SK-N-SH (cell line): Measurements from ENCODE around the gene POLD2. TPM values are rescaled to one million over a fixed set of nuclear protein-coding genes. Genes with fewer than 3 reads are reported as not detected.

Experiments
- CTCF ChIA-PET: fragments of 300-600, 350-600 bp; formaldehyde crosslinking; extraction: SDS; loops from one replicate; lab custom pipeline; 2021; lab: Yijun Ruan, JAX
- POLR2A ChIA-PET: fragments of 350-600 bp; sonication (Branson Sonifier 250); formaldehyde crosslinking; extraction: SDS; loops from one replicate; lab custom pipeline; 2020; ENCODE audit warnings: antibody characterized with exemption, inconsistent platforms; lab: Yijun Ruan, JAX
- DNase-seq: peaks from one replicate; pipeline ENCODE4 v3.0.0; 2012
- H2AFZ ChIP-seq: fragments of 200-600 bp; sonication (generic); 2 replicates; pipeline ENCODE4 v1.8.1; 2016; ENCODE audit warnings: antibody characterized with exemption, mild to moderate bottlenecking, low read depth
- H3F3A ChIP-seq: fragments of 200-600 bp; sonication (generic); replicated peaks from 2 replicates; pipeline ENCODE3; 2016; ENCODE audit warnings: antibody characterized with exemption, mild to moderate bottlenecking; ENCODE audit not compliant: insufficient read depth
- H3K27ac ChIP-seq, 2 experiments: fragments of 200-500 bp in 1 of 2; fragments of 200-600 bp in 1 of 2; sonication (Bioruptor generic) in 1 of 2; sonication (generic), shearing (Covaris generic) in 1 of 2; 2 replicates each; pipeline versions ENCODE4 v1.5.1 to v1.6.1; 2014 to 2016; ENCODE audit warnings: low read depth in 2 of 2, inconsistent platforms in 1 of 2, low read length in 1 of 2, mild to moderate bottlenecking in 1 of 2, mixed read lengths in 1 of 2
- H3K27me3 ChIP-seq: fragments of 200-600 bp; sonication (generic), shearing (Covaris generic); 2 replicates; pipeline ENCODE4 v1.6.1; 2016; ENCODE audit warnings: mixed run types; ENCODE audit not compliant: insufficient read depth
- H3K36me3 ChIP-seq, 2 experiments: fragments of 200-500 bp in 1 of 2; fragments of 200-600 bp in 1 of 2; sonication (Bioruptor generic) in 1 of 2; sonication (generic) in 1 of 2; replicated peaks in 1 of 2; 2 replicates each; pipeline versions ENCODE3 to v1.5.1; 2014 to 2016; ENCODE audit warnings: low read length in 1 of 2, mild to moderate bottlenecking in 1 of 2; ENCODE audit not compliant: insufficient read depth in 2 of 2, control insufficient read depth in 1 of 2
- H3K4me1 ChIP-seq, 2 experiments: fragments of 200-500 bp in 1 of 2; fragments of 200-600 bp in 1 of 2; sonication (Bioruptor generic) in 1 of 2; sonication (generic), shearing (Covaris generic) in 1 of 2; 2 replicates each; pipeline versions ENCODE4 v1.5.1 to v1.6.1; 2014 to 2016; ENCODE audit warnings: low read depth in 1 of 2, low read length in 1 of 2, mixed run types in 1 of 2; ENCODE audit not compliant: insufficient read depth in 2 of 2, control insufficient read depth in 1 of 2
- H3K4me2 ChIP-seq: fragments of 200-600 bp; sonication (generic), shearing (Covaris generic); 2 replicates; pipeline ENCODE4 v1.6.1; 2017; ENCODE audit warnings: mixed run types
- H3K4me3 ChIP-seq, 2 experiments: fragments of 200-500 bp in 1 of 2; fragments of 200-600 bp in 1 of 2; sonication (Bioruptor generic) in 1 of 2; sonication (generic), shearing (Covaris generic) in 1 of 2; 2 replicates each; pipeline versions ENCODE4 v1.5.1 to v1.8.1; 2014 to 2016; ENCODE audit warnings: low read depth in 2 of 2, inconsistent platforms in 1 of 2, low read length in 1 of 2, mild to moderate bottlenecking in 1 of 2, mixed read lengths in 1 of 2, moderate library complexity in 1 of 2
- H3K79me2 ChIP-seq: fragments of 200-600 bp; sonication (generic); 2 replicates; pipeline ENCODE4 v1.8.1; 2017; ENCODE audit warnings: mild to moderate bottlenecking; ENCODE audit not compliant: insufficient read depth
- H3K9ac ChIP-seq: fragments of 200-600 bp; sonication (generic); 2 replicates; pipeline ENCODE4 v1.6.1; 2017; ENCODE audit warnings: mixed run types
- H3K9me2 ChIP-seq: fragments of 200-600 bp; sonication (generic); 2 replicates; pipeline ENCODE4 v1.6.1; 2017; ENCODE audit warnings: mixed run types
- H3K9me3 ChIP-seq: fragments of 200-600 bp; sonication (generic); 2 replicates; pipeline ENCODE4 v1.6.1; 2017; ENCODE audit warnings: mixed run types, mild to moderate bottlenecking, moderate library complexity
- H4K20me1 ChIP-seq: fragments of 200-600 bp; sonication (generic); 2 replicates; pipeline ENCODE4 v1.6.1; 2017; ENCODE audit warnings: mild to moderate bottlenecking, mixed run types; ENCODE audit not compliant: insufficient read depth
- CHD2 ChIP-seq: fragments of 150-350 bp; IDR thresholded peaks from 2 replicates; pipeline ENCODE4 v1.6.1; 2018; ENCODE audit warnings: low read length; ENCODE audit not compliant: partially characterized antibody
- EZH2phosphoT487 ChIP-seq: fragments of 200-600 bp; sonication (generic); IDR thresholded peaks from 2 replicates; pipeline ENCODE4 v1.6.1; 2017; ENCODE audit warnings: low read depth, mixed run types, mild to moderate bottlenecking, antibody characterized with exemption, moderate library complexity, borderline replicate concordance
- FOXJ3 ChIP-seq: sonication (generic); formaldehyde crosslinking; IDR thresholded peaks from 2 replicates; pipeline ENCODE4 v1.5.1; 2020; ENCODE audit warnings: mild to moderate bottlenecking, missing genetic modification reagents
- GATA2 ChIP-seq: sonication (generic); formaldehyde crosslinking; IDR thresholded peaks from 2 replicates; pipeline ENCODE4 v1.5.0; 2020; ENCODE audit warnings: mild to moderate bottlenecking, missing genetic modification reagents
- MXI1 ChIP-seq: IDR thresholded peaks from 2 replicates; pipeline ENCODE4 v1.6.1; 2012; ENCODE audit warnings: mild to moderate bottlenecking, low read depth, low read length, improper control_type of control experiment
- NFIC ChIP-seq: IDR thresholded peaks from 2 replicates; pipeline ENCODE4 v1.4.0; 2012; ENCODE audit warnings: borderline replicate concordance
- POLR2AphosphoS5 ChIP-seq: IDR thresholded peaks from 2 replicates; pipeline ENCODE4 v1.6.1; 2012; ENCODE audit warnings: low read depth, low read length
- RFX5 ChIP-seq: IDR thresholded peaks from 2 replicates; pipeline ENCODE4 v1.6.1; 2012; ENCODE audit warnings: mild to moderate bottlenecking, improper control_type of control experiment, low read length
- WGBS: methylation state at CpG from one replicate; pipeline ENCODE4 v1.1.6; 2017; ENCODE audit warnings: low lambda C conversion rate; 5-methylcytosine and 5-hydroxymethylcytosine counted together
- polyA plus RNA-seq, 3 experiments: library from polyadenylated mRNA; depleted of rRNA; stranded (reverse); fragments of >200 nt; gene quantifications; 2 replicates each; pipeline ENCODE4 v1.2.3, GENCODE V29; 2012
- TF ChIP-seq, protein P1 (sequence below): IDR thresholded peaks from 2 replicates; pipeline ENCODE4; 2012
- TF ChIP-seq, protein P2 (sequence below): IDR thresholded peaks from 2 replicates; pipeline ENCODE4 v1.6.1; 2012; ENCODE audit warnings: mild to moderate bottlenecking, low read depth, low read length, moderate library complexity

POLD2 gene
- polyA plus RNA-seq, 1 of the 3 experiments (the other 2 are of a cell fraction): 194 TPM

DNA sequence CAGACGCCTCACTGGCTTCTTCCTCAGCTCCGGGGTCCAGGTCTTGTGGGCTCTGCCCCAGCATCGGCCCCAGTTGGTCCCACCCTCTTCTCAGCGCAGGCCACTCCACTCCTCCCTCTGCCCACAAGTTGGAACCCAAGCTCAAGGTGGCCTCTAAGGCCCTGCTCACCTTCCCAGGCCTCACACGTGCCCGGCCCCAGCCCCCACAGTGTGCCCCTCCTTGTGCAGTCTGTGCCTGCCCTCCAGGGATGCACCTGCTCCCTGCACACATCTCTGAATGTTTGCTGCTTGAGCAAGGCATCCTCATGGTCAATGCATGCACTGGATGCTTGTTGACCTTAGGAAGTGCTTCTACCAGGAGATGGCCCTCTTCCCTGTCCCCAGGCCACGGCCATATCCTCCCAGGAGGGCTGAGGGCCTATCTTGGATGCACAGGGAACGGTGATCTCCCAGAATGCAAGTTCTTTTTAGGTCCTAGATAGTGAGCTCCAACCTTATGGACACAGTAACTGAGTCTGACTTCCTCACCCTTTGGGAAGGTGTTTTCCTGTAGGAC is 26.9 kb downstream of the POLD2 start:
- CTCF ChIA-PET: interaction anchor here (1.2 to 2.1 kb wide), 4 partner anchors 14 to 105 kb away, joined by 3 to 7 read pairs (median 4); partner anchors contain the start of genes POLD2 and YKT6
- no peaks in the 10 kb centered on the region for H3K9me2 ChIP-seq
- H3K27ac ChIP-seq: no peak overlapping the region
- H2AFZ ChIP-seq: no peak overlapping the region
- POLR2A ChIA-PET: no interaction called here
- peaks cover 19% of the 10 kb centered on the region for H3F3A ChIP-seq
- H4K20me1 ChIP-seq: no peaks in the 10 kb centered on the region
- no peak overlapping the region for H3K9ac ChIP-seq
- no peak overlapping the region for H3K4me3 ChIP-seq
- 82% methylated on average over 8 of the region's 8 CpGs for WGBS
- TF ChIP-seq GATA2 (CRISPR knock-in tag): no peak
- no peak for TF ChIP-seq MXI1
- TF ChIP-seq, protein P1, sequence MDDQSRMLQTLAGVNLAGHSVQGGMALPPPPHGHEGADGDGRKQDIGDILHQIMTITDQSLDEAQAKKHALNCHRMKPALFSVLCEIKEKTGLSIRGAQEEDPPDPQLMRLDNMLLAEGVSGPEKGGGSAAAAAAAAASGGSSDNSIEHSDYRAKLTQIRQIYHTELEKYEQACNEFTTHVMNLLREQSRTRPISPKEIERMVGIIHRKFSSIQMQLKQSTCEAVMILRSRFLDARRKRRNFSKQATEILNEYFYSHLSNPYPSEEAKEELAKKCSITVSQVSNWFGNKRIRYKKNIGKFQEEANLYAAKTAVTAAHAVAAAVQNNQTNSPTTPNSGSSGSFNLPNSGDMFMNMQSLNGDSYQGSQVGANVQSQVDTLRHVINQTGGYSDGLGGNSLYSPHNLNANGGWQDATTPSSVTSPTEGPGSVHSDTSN: no peak
- no peak for TF ChIP-seq CHD2
- TF ChIP-seq POLR2AphosphoS5: no peak
- TF ChIP-seq NFIC: no peak
- TF ChIP-seq EZH2phosphoT487: no peak
- TF ChIP-seq RFX5: no peak
- TF ChIP-seq, all 33 proteins: peak for 0
- Histone ChIP-seq H3K79me2 (no peaks in the 10 kb centered on the region), H3K36me3 (no peaks in the 10 kb centered on the region), H3K4me1 (peaks cover 7 to 24% of the 10 kb centered on the region in 2 experiments; a peak in 2 of 4 replicates), H3K9me3 (no peaks in the 10 kb centered on the region), H3K4me2 (no peak overlapping the region), H3K27me3 (no peaks in the 10 kb centered on the region)
- DNase-seq: no peak

DNA sequence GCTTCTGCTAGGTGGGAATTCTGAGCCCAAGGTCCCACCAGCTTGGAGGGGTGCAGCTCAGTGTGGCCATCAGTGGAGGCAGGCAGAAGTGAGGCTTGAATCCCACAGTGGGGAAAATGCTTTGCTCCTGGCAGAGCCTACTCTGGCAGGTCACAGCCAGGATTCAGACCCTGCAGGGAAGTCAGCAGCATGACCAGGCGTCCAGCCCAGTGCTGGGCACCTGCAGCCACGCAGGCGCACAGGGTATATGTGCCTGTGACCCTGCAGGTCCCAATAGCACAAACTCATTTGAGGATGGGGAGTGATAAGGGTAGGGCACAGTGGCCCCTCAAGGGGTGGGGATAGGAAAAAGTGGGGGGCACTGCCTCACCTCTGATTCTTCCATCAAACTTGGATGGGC is 27.6 kb downstream of the POLD2 start:
- Histone ChIP-seq H3K9me3 (no peaks in the 10 kb centered on the region), H3K4me3 (no peak overlapping the region), H3K27me3 (no peaks in the 10 kb centered on the region), H3K4me2 (no peak overlapping the region), H3K79me2 (no peaks in the 10 kb centered on the region), H4K20me1 (no peaks in the 10 kb centered on the region), H3K36me3 (no peaks in the 10 kb centered on the region), H3K27ac (no peak overlapping the region), H3K9me2 (no peaks in the 10 kb centered on the region), H3K4me1 (peaks cover 4 to 18% of the 10 kb centered on the region in 2 experiments; a peak in 2 of 4 replicates), H3F3A (peaks cover 15% of the 10 kb centered on the region), H2AFZ (no peak overlapping the region), H3K9ac (no peak overlapping the region)
- CTCF ChIA-PET: interaction anchor here (1.2 kb wide), 1 partner anchor 101 kb away, joined by 3 read pairs; no protein-coding TSS in a partner anchor
- POLR2A ChIA-PET: no interaction called here
- no peak for DNase-seq
- WGBS: 100% methylated on average over 1 of the region's 3 CpGs
- TF ChIP-seq, protein P1: no peak
- no peak for TF ChIP-seq FOXJ3 (CRISPR knock-in tag)
- TF ChIP-seq, protein P2, sequence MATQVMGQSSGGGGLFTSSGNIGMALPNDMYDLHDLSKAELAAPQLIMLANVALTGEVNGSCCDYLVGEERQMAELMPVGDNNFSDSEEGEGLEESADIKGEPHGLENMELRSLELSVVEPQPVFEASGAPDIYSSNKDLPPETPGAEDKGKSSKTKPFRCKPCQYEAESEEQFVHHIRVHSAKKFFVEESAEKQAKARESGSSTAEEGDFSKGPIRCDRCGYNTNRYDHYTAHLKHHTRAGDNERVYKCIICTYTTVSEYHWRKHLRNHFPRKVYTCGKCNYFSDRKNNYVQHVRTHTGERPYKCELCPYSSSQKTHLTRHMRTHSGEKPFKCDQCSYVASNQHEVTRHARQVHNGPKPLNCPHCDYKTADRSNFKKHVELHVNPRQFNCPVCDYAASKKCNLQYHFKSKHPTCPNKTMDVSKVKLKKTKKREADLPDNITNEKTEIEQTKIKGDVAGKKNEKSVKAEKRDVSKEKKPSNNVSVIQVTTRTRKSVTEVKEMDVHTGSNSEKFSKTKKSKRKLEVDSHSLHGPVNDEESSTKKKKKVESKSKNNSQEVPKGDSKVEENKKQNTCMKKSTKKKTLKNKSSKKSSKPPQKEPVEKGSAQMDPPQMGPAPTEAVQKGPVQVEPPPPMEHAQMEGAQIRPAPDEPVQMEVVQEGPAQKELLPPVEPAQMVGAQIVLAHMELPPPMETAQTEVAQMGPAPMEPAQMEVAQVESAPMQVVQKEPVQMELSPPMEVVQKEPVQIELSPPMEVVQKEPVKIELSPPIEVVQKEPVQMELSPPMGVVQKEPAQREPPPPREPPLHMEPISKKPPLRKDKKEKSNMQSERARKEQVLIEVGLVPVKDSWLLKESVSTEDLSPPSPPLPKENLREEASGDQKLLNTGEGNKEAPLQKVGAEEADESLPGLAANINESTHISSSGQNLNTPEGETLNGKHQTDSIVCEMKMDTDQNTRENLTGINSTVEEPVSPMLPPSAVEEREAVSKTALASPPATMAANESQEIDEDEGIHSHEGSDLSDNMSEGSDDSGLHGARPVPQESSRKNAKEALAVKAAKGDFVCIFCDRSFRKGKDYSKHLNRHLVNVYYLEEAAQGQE: no peak
